Ramos (cell line): Measurements from ENCODE around the gene KCNJ5.

ENCODE experiments used
- in situ Hi-C: fragments of 300-500 bp; cut with MboI; formaldehyde crosslinking; loops from one replicate; pipeline ENCODE4 v1.14.3; 2022; ENCODE audit warnings: low sequenced_read_pairs; ENCODE audit not compliant: unreplicated experiment

The KCNJ5 gene

DNA sequence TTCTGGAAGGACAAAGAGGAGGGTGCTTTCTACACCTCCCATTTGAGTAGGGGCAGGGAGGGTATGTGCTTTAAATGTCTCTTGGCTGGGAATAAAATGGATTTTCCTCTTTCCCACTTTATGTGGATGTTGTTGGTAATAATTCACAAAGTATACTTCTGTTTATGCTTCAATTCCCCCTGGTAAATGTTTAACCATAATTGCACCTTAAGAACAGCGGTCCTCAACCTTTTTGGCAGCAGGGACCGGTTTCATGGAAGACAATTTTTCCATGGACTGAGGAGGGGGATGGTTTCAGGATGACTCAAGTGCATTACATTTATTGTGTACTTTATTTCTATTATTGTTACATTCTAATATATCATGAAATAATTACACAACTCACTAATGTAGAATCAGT lies 55.5 kb downstream of the KCNJ5 start:
- in situ Hi-C loops, result no loop called here

DNA sequence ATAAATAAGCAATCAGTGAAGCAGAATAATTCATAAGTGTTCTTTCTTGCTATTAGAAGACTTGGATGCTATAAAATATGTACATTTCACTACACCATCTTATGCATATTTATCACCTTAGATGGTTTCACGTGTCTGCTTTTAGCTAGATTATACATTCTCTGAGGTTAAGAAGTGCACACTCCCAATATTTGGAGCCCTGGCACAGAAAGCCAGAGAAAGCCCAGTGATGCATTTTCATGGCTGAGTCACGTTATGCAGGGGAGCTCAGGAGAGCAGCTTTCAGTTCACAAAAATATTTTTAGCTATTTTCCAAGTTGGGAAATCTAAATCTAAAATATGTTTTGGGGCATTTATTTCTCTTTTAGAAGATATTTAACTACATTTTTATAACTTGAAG lies 56.6 kb downstream of the KCNJ5 start:
- in situ Hi-C loops, result no loop called here

DNA sequence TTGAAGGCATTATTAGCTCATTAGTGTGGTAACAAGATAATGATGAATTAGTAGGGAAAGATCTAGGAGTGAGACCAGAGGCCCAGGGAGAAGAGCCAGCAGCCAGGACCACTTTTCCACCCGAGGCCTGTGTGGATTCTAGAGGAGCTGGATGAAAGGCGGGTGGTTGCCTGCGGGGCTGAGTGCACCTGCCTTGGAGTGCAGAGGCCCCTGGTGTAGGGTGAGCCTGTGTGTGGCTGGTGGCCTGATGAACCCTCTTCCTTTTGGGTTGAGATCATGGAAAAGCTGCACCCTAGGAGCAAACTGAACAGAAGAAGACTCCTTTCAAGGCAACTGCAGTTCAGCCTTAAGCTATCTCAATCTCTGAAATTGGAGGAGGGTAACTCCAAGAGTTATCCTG lies 57.4 kb downstream of the KCNJ5 start:
- in situ Hi-C loops, result no loop called here

GRCh38 chr11:128949791-128950454 lies 58.8 kb downstream of the KCNJ5 start:
- in situ Hi-C loops, result loop anchor here (5.0 kb wide), 1 partner anchor 68 kb away; no protein-coding TSS in a partner anchor

GRCh38 chr11:128953151-128953550 lies 62.0 kb downstream of the KCNJ5 start:
- in situ Hi-C loops, result loop anchor here (5.0 kb wide), 1 partner anchor 71 kb away; no protein-coding TSS in a partner anchor

- in situ Hi-C loops, result no loop called here
These were observed 64.5 kb downstream of the KCNJ5 start for GRCh38 chr11:128955636-128956035.

DNA sequence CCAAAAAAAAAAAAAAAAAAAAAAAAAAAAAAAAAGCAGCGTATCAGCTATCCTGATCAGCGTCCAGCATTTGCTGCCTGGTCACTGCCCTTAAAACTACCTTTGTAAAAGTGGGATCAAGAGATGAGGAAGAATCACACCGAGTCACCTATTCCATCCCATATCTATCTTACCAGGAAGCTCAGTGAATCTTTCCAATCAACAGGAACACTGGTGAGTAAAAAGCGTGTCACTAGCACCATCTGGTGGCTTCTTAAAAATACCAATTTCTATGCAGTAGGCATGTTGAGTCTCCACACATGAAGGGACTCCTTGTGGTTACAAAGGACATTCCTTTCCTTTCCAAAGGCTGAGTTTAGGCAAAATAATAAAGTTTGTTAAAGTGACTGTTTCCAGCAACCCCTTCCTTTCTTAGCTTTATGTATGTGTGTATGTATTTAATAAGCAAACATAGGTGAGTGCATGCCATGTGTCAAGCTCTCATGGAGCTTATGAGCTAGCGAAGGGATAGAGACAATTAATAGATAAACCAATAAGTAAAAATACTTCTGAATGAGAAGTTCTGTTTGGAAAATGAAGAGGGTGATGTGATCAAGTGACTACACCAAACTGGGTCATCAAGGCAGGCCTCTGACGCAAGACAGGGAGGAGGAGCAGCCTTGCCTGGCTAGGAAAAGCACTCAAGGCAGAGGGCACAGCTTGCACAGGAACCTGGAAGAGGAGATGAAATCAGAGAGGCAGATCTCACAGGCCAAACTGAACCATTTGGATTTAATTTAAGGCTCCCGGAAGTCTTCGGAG lies 65.4 kb downstream of the KCNJ5 start:
- in situ Hi-C loops, result no loop called here

DNA sequence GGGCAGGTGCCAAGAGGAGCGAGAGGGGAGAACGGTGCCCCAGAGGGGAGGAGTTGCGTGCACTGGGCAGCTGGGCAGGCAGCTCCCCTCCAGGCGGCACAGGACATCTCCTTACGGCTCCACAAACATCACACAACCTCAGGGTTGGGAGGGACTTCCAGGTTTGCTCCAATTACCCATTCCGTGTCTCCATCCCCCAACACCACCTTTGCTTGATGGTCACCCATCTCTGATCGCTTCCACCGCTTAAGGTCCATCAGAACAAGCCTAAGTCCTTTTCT lies 66.0 kb downstream of the KCNJ5 start:
- in situ Hi-C loops, result no loop called here

GRCh38 chr11:128961645-128962044 lies 70.5 kb downstream of the KCNJ5 start:
- in situ Hi-C loops, result no loop called here

- in situ Hi-C loops, result no loop called here
These were observed 71.7 kb downstream of the KCNJ5 start for GRCh38 chr11:128962896-128963295.

- in situ Hi-C loops, result no loop called here
These were observed 72.7 kb downstream of the KCNJ5 start for GRCh38 chr11:128963744-128964325.

DNA sequence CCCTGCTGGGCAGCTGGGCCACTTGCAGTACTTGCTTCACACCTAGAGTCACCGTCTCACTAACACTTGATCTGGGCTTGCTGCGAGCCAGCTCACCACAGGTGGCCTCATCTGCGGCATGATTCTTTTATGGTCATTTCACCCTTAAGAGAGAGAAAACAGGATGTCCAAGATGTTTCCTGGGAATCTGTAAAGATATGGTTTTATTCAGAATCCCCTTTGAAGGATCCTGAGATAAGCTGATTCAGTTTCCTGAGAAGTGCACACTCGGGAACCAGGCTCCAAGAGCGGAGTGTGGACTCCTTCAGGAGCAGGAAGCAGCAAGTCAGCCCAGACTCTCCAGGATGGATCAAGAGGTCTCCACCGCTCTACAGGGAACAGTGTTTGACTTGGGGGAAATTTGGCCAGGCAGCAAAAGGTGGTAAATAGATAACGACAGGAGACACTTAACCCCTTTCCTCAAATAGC lies 73.3 kb downstream of the KCNJ5 start:
- in situ Hi-C loops, result no loop called here

DNA sequence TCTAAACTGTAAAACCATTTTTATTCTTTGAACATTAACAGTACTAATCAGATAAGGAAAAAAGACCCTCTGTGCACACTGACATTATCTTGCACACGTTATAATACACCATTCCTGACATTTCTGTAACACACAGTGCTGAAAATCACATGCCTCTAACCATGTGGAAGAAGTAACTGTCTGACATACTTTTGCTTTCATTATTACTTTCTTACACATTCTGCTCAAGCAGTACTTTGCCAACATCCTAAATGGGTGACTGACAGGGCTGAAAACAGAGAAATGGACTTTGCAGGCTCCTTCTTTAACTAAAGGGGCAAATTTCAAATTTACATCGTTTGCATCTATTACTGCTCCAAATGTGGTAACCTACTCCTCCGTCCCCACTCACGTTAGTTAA lies 74.3 kb downstream of the KCNJ5 start:
- in situ Hi-C loops, result no loop called here

- in situ Hi-C loops, result no loop called here
These were observed 76.4 kb downstream of the KCNJ5 start for GRCh38 chr11:128967578-128967977.

GRCh38 chr11:128968916-128969315 lies 77.8 kb downstream of the KCNJ5 start:
- in situ Hi-C loops, result no loop called here
